Vein endothelial cell (primary cell): ENCODE measurements around the gene TK2. TPM values are rescaled to one million over a fixed set of nuclear protein-coding genes. Genes with fewer than 3 reads are reported as not detected.

Source experiments
- small RNA-seq: library from RNA; depleted of rRNA; stranded (forward); fragments of <200 nt; gene quantifications from one replicate; pipeline ENCODE3, GENCODE V24; 2012
- total RNA-seq: library from RNA; depleted of rRNA; stranded (reverse); fragments of >200 nt; gene quantifications from 2 replicates; pipeline ENCODE4 v1.2.3, GENCODE V29; 2012

TK2 gene
- total RNA-seq, result 34.6 and 39.5 TPM in 2 replicates

DNA sequence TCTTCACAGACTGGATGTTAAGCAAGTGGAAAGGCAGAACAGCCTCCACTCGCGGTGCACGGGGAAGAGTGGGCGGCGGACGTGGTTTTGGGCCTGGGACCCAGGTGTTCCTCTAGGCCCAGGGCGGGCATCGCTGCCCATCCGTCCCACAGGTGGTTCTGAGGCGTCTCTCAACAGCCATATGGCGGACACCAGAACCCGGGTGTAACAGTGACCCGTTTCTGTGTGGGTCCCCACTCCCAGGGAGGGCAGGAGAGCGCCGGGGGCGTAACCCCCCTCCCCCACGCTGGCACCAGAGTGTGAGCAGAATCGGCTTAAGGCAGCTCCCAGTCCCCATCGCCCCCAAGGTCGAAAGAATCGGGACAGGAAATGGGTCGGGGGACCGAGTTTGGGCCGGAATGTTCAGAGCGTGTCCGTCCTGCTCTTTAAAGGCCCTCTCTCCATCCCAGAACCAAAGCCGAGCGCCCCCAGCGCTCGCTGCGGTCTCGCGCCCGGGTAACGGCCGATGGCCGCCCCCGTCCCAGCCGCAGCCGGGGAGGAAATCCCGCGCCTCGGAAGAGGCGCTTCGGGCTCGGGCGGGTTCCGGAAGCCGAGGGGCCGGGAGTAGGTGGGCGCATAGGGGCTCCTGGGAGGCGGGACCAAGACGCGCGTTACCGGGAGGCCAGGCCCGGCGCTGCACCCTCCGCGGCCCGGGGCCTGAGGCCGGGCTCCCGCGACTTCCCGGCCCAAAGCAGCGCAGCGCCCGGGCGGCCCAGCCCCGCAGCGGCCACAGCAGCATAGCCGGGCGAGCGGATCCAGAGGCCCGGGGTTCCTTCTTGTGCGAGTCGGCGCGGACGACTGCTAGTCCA, at the start of gene TK2:
Gene TK2, minus strand, starts transcription at position 839 of the 848 bp plus-strand sequence. Its CDS starts 61 bp downstream, at position 778.

DNA sequence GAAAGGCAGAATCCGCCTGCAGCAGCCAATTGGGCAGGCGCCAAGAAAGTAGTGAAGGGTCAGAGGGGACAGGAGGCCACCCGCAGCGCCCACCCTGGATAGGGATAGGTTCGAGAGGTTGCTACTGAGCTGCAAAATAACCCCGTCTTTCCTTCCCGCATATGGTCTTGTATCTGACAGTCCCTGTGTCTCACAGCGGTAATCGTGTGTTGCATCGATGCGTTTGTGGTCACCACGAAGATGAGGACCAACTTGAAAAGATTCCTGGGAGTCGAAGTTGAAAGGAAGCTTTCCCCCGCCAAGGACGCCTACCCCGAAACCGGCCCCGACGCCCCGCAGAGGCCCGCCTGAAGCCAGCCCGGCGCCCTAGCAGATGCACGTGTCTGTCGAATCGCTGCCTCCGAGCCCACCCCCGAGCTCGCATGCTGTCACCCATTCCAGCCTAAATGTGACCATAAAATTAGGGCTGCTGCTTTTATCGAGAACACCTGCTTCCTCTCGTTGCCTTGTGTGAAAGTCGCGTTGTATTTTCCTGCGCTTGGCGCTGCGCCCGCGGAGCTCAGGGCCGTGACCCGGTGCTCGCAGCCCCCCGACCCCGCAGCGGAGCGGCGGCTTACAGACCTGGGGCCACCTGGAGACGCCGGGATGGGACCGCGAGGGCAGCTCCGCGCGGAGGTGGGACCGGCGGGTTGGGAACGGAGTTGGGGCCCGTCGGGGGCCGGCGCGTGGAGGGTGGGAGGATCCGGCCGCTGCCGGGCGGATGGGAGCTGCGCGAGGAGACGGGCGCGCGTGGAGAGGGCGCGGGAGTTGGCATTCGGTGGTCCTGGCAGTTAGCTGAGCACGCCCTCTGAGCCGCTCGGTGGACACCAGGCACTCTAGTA, 29.0 kb upstream of the TK2 start, which contains the start of gene CMTM2:
Gene CMTM2, plus strand, starts transcription at position 813 of the 881 bp plus-strand sequence. CDS start 145 bp downstream, outside the sequence.

DNA sequence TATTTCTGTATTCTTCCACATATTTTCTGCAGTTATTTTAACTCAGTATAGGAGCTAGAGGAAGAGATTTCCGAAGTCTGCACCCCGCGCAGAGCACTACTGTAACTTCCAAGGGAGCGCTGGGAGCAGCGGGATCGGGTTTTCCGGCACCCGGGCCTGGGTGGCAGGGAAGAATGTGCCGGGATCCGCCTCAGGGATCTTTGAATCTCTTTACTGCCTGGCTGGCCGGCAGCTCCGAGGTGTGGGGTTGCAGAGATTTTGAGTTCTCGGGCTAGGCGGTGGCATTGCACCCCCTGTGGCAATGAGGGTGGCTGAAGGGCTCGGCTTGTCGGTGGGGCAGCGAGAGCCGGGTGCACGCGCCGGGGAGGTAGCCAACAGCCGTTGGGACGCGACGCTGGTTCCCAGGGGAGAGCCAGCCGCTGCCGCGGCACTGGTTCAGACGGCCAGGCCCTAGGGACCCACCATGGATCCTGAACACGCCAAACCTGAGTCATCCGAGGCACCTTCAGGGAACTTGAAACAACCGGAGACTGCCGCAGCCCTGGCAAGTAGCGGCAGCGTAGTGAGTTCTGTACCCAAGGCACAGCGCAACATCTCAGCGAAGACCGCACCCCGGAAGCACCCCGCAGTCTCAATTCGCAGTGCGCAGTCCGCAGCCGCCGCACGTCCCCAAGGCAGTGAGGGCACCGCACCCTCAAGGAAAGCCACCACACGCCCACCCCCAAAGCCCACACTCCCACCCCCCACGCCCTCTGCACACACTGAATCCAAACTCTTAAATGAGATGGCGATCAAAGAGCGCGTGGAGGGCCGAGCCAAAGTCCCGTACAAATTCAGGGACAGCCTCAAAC, 16.4 kb upstream of the TK2 start, which contains the start of gene CMTM1:
Gene CMTM1, plus strand, starts transcription at position 389 of the 851 bp plus-strand sequence. Its CDS starts 75 bp downstream, at position 464.

DNA sequence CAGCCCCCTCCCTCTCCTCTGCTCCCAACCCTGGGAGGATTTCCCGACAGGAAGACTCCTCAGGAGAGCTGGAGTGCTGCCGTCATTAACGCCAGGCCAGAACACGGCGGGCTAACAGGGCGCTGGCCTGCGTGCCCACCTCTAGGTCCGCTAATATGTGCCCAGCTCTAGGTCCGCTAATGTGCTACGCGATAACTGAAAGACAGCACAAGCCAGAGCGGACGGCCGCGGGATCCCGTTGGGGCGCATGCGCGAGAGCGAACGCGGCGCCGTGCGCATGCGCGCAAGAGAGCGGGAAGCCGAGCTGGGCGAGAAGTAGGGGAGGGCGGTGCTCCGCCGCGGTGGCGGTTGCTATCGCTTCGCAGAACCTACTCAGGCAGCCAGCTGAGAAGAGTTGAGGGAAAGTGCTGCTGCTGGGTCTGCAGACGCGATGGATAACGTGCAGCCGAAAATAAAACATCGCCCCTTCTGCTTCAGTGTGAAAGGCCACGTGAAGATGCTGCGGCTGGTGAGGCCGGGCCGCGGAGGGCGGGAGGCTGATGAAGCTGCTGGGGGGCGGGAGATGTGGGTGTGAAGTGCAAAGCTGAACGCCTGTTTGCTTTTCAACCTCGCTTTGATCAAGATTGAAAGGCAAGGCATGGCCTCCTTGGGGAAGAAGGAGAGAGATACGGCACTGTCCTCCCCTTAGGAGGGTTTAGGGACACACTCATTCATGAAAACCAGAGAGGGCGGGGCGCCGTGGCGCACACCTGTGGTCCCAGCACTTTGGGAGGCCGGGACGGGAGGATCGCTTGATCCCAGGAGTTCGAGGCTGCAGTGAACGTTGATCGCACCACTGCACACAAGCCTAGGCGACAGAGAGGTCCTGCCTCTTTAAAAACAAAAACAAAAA, 2.6 kb upstream of the TK2 start, which contains the start of gene CKLF:
Gene CKLF, plus strand, starts transcription at position 291 of the 892 bp plus-strand sequence. Its CDS starts 140 bp downstream, at position 431.

Small RNA genes within 50 kb of the gene (small RNA-seq; reads per million reads assigned to genes)
- gene CKLF-CMTM1, result not detected

Other genes with a start within 250 kb of the TK2 start
- 1,229 and 1,316 TPM in 2 replicates for gene CDH5, start 183.4 kb downstream of the TK2 start, total RNA-seq
- gene BEAN1, start 122.8 kb downstream of the TK2 start, total RNA-seq, result not detected in 2 replicates
- 60.1 and 61.9 TPM in 2 replicates for gene CKLF, start 2.5 kb upstream of the TK2 start, total RNA-seq
- gene CMTM1, start 16.3 kb upstream of the TK2 start, total RNA-seq, result 2.3 and 3.1 TPM in 2 replicates
- not detected in 2 replicates for gene CMTM2, start 29.3 kb upstream of the TK2 start, total RNA-seq
- 63.1 and 64.3 TPM in 2 replicates for gene CMTM3, start 54.6 kb upstream of the TK2 start, total RNA-seq
- 13.0 and 16.0 TPM in 2 replicates for gene CMTM4, start 146.6 kb upstream of the TK2 start, total RNA-seq
- gene DYNC1LI2, start 201.5 kb upstream of the TK2 start, total RNA-seq, result 151 and 204 TPM in 2 replicates